Activated CD4-positive, alpha-beta T cell treated with anti-CD3 and anti-CD28 coated beads, Interleukin-2, amount 50 U/mL, for 1 hour (primary cell): ENCODE measurements around the gene CCDC142.
"Not testable (repeated sequence)": the region's sequence is repeated elsewhere in the genome, so short reads cannot be mapped to it uniquely, and the experiment has no call there.

Experiments
- DNase-seq: peaks from one replicate; pipeline ENCODE4 v3.0.0-alpha.2; 2020

The CCDC142 gene

GRCh38 chr2:74470742-74471141, 12.1 kb downstream of the CCDC142 start:
- DNase-seq = not testable (repeated sequence)

GRCh38 chr2:74464406-74464805, 18.4 kb downstream of the CCDC142 start:
- DNase-seq = no peak

- DNase-seq = no peak
Measured at GRCh38 chr2:74462786-74463105, 20.1 kb downstream of the CCDC142 start.

GRCh38 chr2:74462054-74462785, 20.6 kb downstream of the CCDC142 start:
- DNase-seq = no peak

GRCh38 chr2:74461187-74462053, 21.4 kb downstream of the CCDC142 start:
- no peak for DNase-seq

- not testable (repeated sequence) for DNase-seq
Measured at GRCh38 chr2:74460187-74460586, 22.6 kb downstream of the CCDC142 start.

GRCh38 chr2:74459503-74460118, 23.2 kb downstream of the CCDC142 start:
- not testable (repeated sequence) for DNase-seq

GRCh38 chr2:74458938-74459363, 23.8 kb downstream of the CCDC142 start:
- no peak for DNase-seq

- DNase-seq = peak; percentile 97
Measured at GRCh38 chr2:74458132-74458937, 24.5 kb downstream of the CCDC142 start, which contains the start of gene WBP1. Gene WBP1 (plus strand): TSS chr2:74458438. CDS start chr2:74458603, 165 bp downstream.

- peak; percentile 79 for DNase-seq
Measured at GRCh38 chr2:74457549-74458131, 25.2 kb downstream of the CCDC142 start.

GRCh38 chr2:74457129-74457548, 25.7 kb downstream of the CCDC142 start:
- DNase-seq = no peak

GRCh38 chr2:74454654-74455511, 27.9 kb downstream of the CCDC142 start, which contains the start of gene INO80B:
Gene INO80B (plus strand): TSS chr2:74455087. CDS start chr2:74455117, 30 bp downstream.
- peak; percentile 96 for DNase-seq

GRCh38 chr2:74450570-74451190, 32.1 kb downstream of the CCDC142 start:
- no peak for DNase-seq

GRCh38 chr2:74448771-74449170, 34.0 kb downstream of the CCDC142 start:
- no peak for DNase-seq

GRCh38 chr2:74447230-74447999, 35.4 kb downstream of the CCDC142 start:
- DNase-seq = no peak

GRCh38 chr2:74444498-74445318, 38.1 kb downstream of the CCDC142 start:
- no peak for DNase-seq

GRCh38 chr2:74442483-74443297, 40.1 kb downstream of the CCDC142 start:
- not testable (repeated sequence) for DNase-seq
